Esophagus muscularis mucosa (tissue), 4 donors: ENCODE results near the gene SLC35E1. TPM values are rescaled to one million over a fixed set of nuclear protein-coding genes. Genes with fewer than 3 reads are reported as not detected.
A peak's percentile ranks its signal among the peaks of the same experiment; 100 is the strongest.

Source experiments
- DNase-seq: peaks from one replicate; pipeline ENCODE4 v3.0.0-alpha.2; 2017; ENCODE audit errors: extremely low spot score
- H3K27ac ChIP-seq, 4 donors: fragments of 200-600 bp; sonication (generic); replicated peaks in 1 of 4; 1 replicate in 3 of 4; 2 replicates in 1 of 4; pipeline ENCODE4 v1.5.1; 2016 to 2019; ENCODE audit warnings: mild to moderate bottlenecking in 1 of 4
- H3K27me3 ChIP-seq, 4 donors: fragments of 200-600 bp; sonication (generic); one replicate each; pipeline versions ENCODE4 v1.5.1 to v1.6.0; 2016 to 2019
- H3K36me3 ChIP-seq, 4 donors: fragments of 200-600 bp; sonication (generic); one replicate each; pipeline ENCODE4 v1.5.1; 2016 to 2019
- H3K4me1 ChIP-seq, 4 donors: fragments of 200-600 bp; sonication (generic); one replicate each; pipeline ENCODE4 v1.5.1; 2016 to 2019
- H3K4me3 ChIP-seq, 4 donors: fragments of 200-600 bp; sonication (generic); 1 replicate in 2 of 4; 2 replicates in 2 of 4; pipeline ENCODE4 v1.5.1; 2016 to 2019; ENCODE audit warnings: mild to moderate bottlenecking in 4 of 4, moderate library complexity in 1 of 4
- H3K9me3 ChIP-seq, 4 donors: fragments of 200-600 bp; sonication (generic); 1 replicate in 3 of 4; 2 replicates in 1 of 4; pipeline ENCODE4 v1.5.1; 2016 to 2019
- CTCF ChIP-seq, 3 experiments: fragments of 200-600 bp in 2 of 3; fragments of 450-650 bp in 1 of 3; sonication (generic) in 2 of 3; IDR thresholded peaks; one replicate each; pipeline ENCODE4 v1.5.1; 2017 to 2019; ENCODE audit warnings: antibody characterized with exemption in 3 of 3, mild to moderate bottlenecking in 2 of 3, moderate library complexity in 1 of 3
- EP300 ChIP-seq: sonication (generic); formaldehyde crosslinking; IDR thresholded peaks from one replicate; pipeline ENCODE4 v1.6.1; 2017; ENCODE audit warnings: antibody characterized with exemption
- POLR2A ChIP-seq: fragments of 450-650 bp; IDR thresholded peaks from one replicate; pipeline ENCODE4 v1.6.1; 2017; ENCODE audit warnings: antibody characterized with exemption, moderate library complexity, mild to moderate bottlenecking, low read depth
- POLR2AphosphoS5 ChIP-seq, 2 donors: sonication (generic); formaldehyde crosslinking; IDR thresholded peaks; one replicate each; pipeline ENCODE4 v1.6.1; 2017; ENCODE audit warnings: antibody characterized with exemption in 2 of 2
- WGBS: methylation state at CpG from one replicate; pipeline ENCODE4 v1.1.5; 2018; 5-methylcytosine and 5-hydroxymethylcytosine counted together
- intact Hi-C: fragments of 100-400 bp; cut with DNase I; formaldehyde crosslinking; loops from one replicate; pipeline ENCODE4 v1.15.1; 2023
- total RNA-seq, 4 donors: library from RNA; depleted of rRNA; stranded (reverse); fragments of >200 nt; gene quantifications; one replicate each; pipeline versions ENCODE4 v1.1.0 to v1.2.1, GENCODE V29; 2016

The SLC35E1 gene
- 10 to 100 TPM; 22.8 to 39.7 (median 34.0) TPM for total RNA-seq

GRCh38 chr19:16572332-16573211, at the start of gene SLC35E1:
TSS of gene SLC35E1 (minus strand) at chr19:16572415. CDS start at chr19:16572364, 51 bp downstream.
- Histone ChIP-seq H3K36me3 (peaks cover 25 to 56% (median 44%) of the 10 kb centered on the region in 4 donors), H3K4me1 (peaks cover 29 to 79% (median 48%) of the 10 kb centered on the region in 4 donors), H3K9me3 (no peaks in the 10 kb centered on the region), H3K27me3 (no peaks in the 10 kb centered on the region), H3K4me3 (peak within 1 kb of the TSS; percentile 68 to 97 (median 72)), H3K27ac (peak within 1 kb of the TSS; percentile 78 to 91 (median 86))
- intact Hi-C loops = loop anchor here (5.0 kb wide), 1 partner anchor 55 kb away; the partner anchor contains the start of gene MED26
- peak; percentile 99 for DNase-seq
- 0% methylated on average over 21 of the region's 83 CpGs for WGBS
- TF ChIP-seq POLR2A (peak; percentile 51), CTCF (IDR thresholded peaks at IDR 0.05) (no peak), EP300 (no peak), POLR2AphosphoS5 (IDR thresholded peaks at IDR 0.05) (peak; percentile 96 to 99)

- WGBS = 73% methylated on average over 4 of the region's 7 CpGs
- Histone ChIP-seq H3K9me3 (no peaks in the 10 kb centered on the region), H3K4me3 (no peak overlapping the region), H3K27me3 (no peaks in the 10 kb centered on the region), H3K4me1 (peaks cover 50 to 95% (median 84%) of the 10 kb centered on the region in 4 donors), H3K36me3 (peaks cover 0 to 22% (median 11%) of the 10 kb centered on the region in 4 donors), H3K27ac (no peak overlapping the region)
- intact Hi-C loops = no loop called here
- no peak for DNase-seq
- TF ChIP-seq EP300 (no peak), POLR2AphosphoS5 (IDR thresholded peaks at IDR 0.05) (no peak), POLR2A (no peak), CTCF (IDR thresholded peaks at IDR 0.05) (no peak)
Measured at GRCh38 chr19:16621165-16621800, 49.1 kb upstream of the SLC35E1 start.

GRCh38 chr19:16620584-16620983, 48.4 kb upstream of the SLC35E1 start:
- Histone ChIP-seq H3K9me3 (no peaks in the 10 kb centered on the region), H3K27ac (no peak overlapping the region), H3K27me3 (no peaks in the 10 kb centered on the region), H3K4me3 (no peak overlapping the region), H3K36me3 (peaks cover 0 to 20% (median 11%) of the 10 kb centered on the region in 4 donors), H3K4me1 (peaks cover 43 to 95% (median 82%) of the 10 kb centered on the region in 4 donors)
- 65% methylated on average over 3 of the region's 3 CpGs for WGBS
- TF ChIP-seq POLR2AphosphoS5 (IDR thresholded peaks at IDR 0.05) = no peak
- TF ChIP-seq POLR2A = no peak
- no peak for TF ChIP-seq EP300
- TF ChIP-seq CTCF (IDR thresholded peaks at IDR 0.05) = no peak
- intact Hi-C loops = no loop called here
- DNase-seq = no peak

GRCh38 chr19:16620018-16620417, 47.8 kb upstream of the SLC35E1 start:
- Histone ChIP-seq H3K27ac (no peak overlapping the region), H3K27me3 (no peaks in the 10 kb centered on the region), H3K4me1 (peaks cover 39 to 95% (median 77%) of the 10 kb centered on the region in 4 donors), H3K4me3 (no peak overlapping the region), H3K36me3 (peaks cover 0 to 15% (median 11%) of the 10 kb centered on the region in 4 donors), H3K9me3 (no peaks in the 10 kb centered on the region)
- no peak for TF ChIP-seq EP300
- intact Hi-C loops = no loop called here
- no peak for DNase-seq
- 91% methylated on average over 5 of the region's 5 CpGs for WGBS

- H3K27ac ChIP-seq = no peak overlapping the region
- peaks cover 35 to 95% (median 74%) of the 10 kb centered on the region in 4 donors for H3K4me1 ChIP-seq
- DNase-seq = no peak
- no peaks in the 10 kb centered on the region for H3K9me3 ChIP-seq
- no peak overlapping the region for H3K4me3 ChIP-seq
- TF ChIP-seq POLR2AphosphoS5 (IDR thresholded peaks at IDR 0.05) (no peak), POLR2A (no peak), CTCF (IDR thresholded peaks at IDR 0.05) (no peak), EP300 (no peak)
- peaks cover 0 to 11% (median 9%) of the 10 kb centered on the region in 4 donors for H3K36me3 ChIP-seq
- H3K27me3 ChIP-seq = no peaks in the 10 kb centered on the region
- intact Hi-C loops = no loop called here
- 61% methylated on average over 2 of the region's 7 CpGs for WGBS
Measured at GRCh38 chr19:16619457-16619856, 47.2 kb upstream of the SLC35E1 start.
